Stimulated activated CD8-positive, alpha-beta memory T cell treated with anti-CD3 and anti-CD28 coated beads, Interleukin-12 subunit alpha, Interleukin-12 subunit beta, amount 100 ng/mL, for 1 hour (primary cell): Measurements from ENCODE around the gene SEC16B.

Source experiments
- DNase-seq: peaks from one replicate; pipeline ENCODE4 v3.0.0-alpha.2; 2020; ENCODE audit warnings: low read depth

The SEC16B gene

GRCh38 chr1:177902266-177902665, 67.6 kb downstream of the SEC16B start:
- DNase-seq: no peak

- DNase-seq: no peak
Measured at GRCh38 chr1:177897998-177898654, 71.7 kb downstream of the SEC16B start.

GRCh38 chr1:177897281-177897997, 72.4 kb downstream of the SEC16B start:
- DNase-seq: no peak
